Naive B cell (primary cell): ENCODE measurements around the gene RPS3. TPM values are rescaled to one million over a fixed set of nuclear protein-coding genes. Genes with fewer than 3 reads are reported as not detected.

Experiments
- ATAC-seq, 2 donors: fragments of 150-1000 bp; cut with Tn5 transposase; 2 replicates each; pipeline ENCODE4 v1.10.0; 2021; ENCODE audit warnings: low read depth in 2 of 2, mild to moderate bottlenecking in 2 of 2, moderate library complexity in 2 of 2
- DNase-seq: peaks from one replicate; pipeline ENCODE4 v3.0.0; 2022
- H3K27ac Mint-ChIP-seq, 6 donors: one replicate each; pipeline ENCODE4 v1.8.0; 2020 to 2022; ENCODE audit warnings: mild to moderate bottlenecking in 6 of 6, mixed read lengths in 6 of 6, moderate library complexity in 5 of 6, inconsistent platforms in 2 of 6
- H3K27me3 Mint-ChIP-seq, 3 donors: one replicate each; pipeline ENCODE4 v1.8.0; 2021 to 2022; ENCODE audit warnings: mixed read lengths in 3 of 3, mild to moderate bottlenecking in 1 of 3
- H3K36me3 Mint-ChIP-seq, 2 donors: one replicate each; pipeline ENCODE4 v1.8.0; 2020 to 2022; ENCODE audit warnings: mixed read lengths in 2 of 2, inconsistent platforms in 1 of 2, mild to moderate bottlenecking in 1 of 2
- H3K4me1 Mint-ChIP-seq, 3 donors: one replicate each; pipeline ENCODE4 v1.8.0; 2020 to 2022; ENCODE audit warnings: mixed read lengths in 3 of 3, inconsistent platforms in 1 of 3, mild to moderate bottlenecking in 1 of 3, moderate library complexity in 1 of 3
- H3K4me3 Mint-ChIP-seq, 8 donors: one replicate each; pipeline ENCODE4 v1.8.0; 2020 to 2022; ENCODE audit warnings: mild to moderate bottlenecking in 8 of 8, mixed read lengths in 8 of 8, moderate library complexity in 8 of 8, inconsistent platforms in 2 of 8
- H3K9me3 Mint-ChIP-seq, 7 donors: one replicate each; pipeline ENCODE4 v1.8.0; 2020 to 2022; ENCODE audit warnings: mixed read lengths in 7 of 7, mild to moderate bottlenecking in 5 of 7, inconsistent platforms in 2 of 7, moderate library complexity in 1 of 7
- polyA plus RNA-seq, 6 donors: library from polyadenylated mRNA; unstranded; fragments of 300-500 nt; fragmentation: Illumina TruSeq; gene quantifications; one replicate each; pipeline ENCODE4 v1.2.3, GENCODE V29; 2021; ENCODE audit warnings: low read depth in 6 of 6

Gene RPS3
- polyA plus RNA-seq, 6 donors from 2014 or later = 3,862 to 5,214 (median 4,183) TPM

DNA sequence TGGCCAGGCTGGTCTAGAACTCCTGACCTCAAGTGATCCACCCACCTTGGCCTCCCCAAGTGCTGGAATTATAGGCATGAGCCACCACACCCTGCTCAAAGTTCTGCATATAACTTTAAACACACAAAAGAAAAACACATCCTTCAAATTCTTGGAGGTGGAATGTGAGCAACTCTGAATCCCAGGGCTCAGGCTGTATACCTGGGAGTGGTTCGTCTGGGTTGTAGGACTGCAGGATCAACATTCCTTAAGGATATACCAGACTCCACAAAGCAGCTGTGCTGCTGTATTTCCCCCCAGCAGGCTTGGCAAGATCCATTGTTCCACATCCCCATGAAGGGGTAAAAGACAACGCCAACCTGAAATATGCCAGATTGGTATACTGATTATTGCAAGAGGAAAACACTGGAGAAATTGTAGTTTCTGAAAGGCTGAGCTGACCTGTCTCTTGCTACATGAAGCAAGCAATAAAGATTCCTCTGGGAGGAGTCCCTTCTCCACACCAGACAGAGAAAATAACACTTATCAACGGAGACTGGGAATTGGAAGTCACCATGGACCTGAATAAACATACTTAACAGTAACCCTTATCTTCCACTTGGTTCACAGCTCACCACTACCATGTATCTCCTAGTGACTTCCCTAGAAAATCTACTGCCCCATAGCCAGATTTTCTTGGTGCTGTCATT is 12.2 kb upstream of the RPS3 start:
- H3K27ac Mint-ChIP-seq = no peak overlapping the region

GRCh38 chr11:75387736-75388294 is 11.5 kb upstream of the RPS3 start:
- ATAC-seq (no peak), DNase-seq (no peak)
- Mint-ChIP-seq H3K4me3 (no peak overlapping the region), H3K36me3 (no peaks in the 10 kb centered on the region), H3K27ac (no peak overlapping the region), H3K27me3 (peaks cover 8 to 33% (median 18%) of the 10 kb centered on the region in 3 donors), H3K9me3 (no peaks in the 10 kb centered on the region), H3K4me1 (peaks cover 3 to 6% (median 5%) of the 10 kb centered on the region in 3 donors)

More for the DNA sequence above, 12.2 kb upstream of the RPS3 start:
- Mint-ChIP-seq H3K4me3 (no peak overlapping the region), H3K4me1 (peaks cover 3 to 6% (median 5%) of the 10 kb centered on the region in 3 donors), H3K27me3 (peaks cover 8 to 33% (median 18%) of the 10 kb centered on the region in 3 donors), H3K36me3 (no peaks in the 10 kb centered on the region), H3K9me3 (no peaks in the 10 kb centered on the region)
- ATAC-seq (no peak), DNase-seq (no peak)

GRCh38 chr11:75388386-75389275 is 10.7 kb upstream of the RPS3 start:
- no peak overlapping the region for H3K27ac Mint-ChIP-seq
- peak; percentile 57 for DNase-seq
- ATAC-seq = peak; percentile 83 to 86
- H3K4me1 Mint-ChIP-seq = peaks cover 3 to 6% (median 5%) of the 10 kb centered on the region in 3 donors
- H3K36me3 Mint-ChIP-seq = no peaks in the 10 kb centered on the region
- no peaks in the 10 kb centered on the region for H3K9me3 Mint-ChIP-seq
- peaks cover 8 to 33% (median 18%) of the 10 kb centered on the region in 3 donors for H3K27me3 Mint-ChIP-seq
- H3K4me3 Mint-ChIP-seq = no peak overlapping the region

DNA sequence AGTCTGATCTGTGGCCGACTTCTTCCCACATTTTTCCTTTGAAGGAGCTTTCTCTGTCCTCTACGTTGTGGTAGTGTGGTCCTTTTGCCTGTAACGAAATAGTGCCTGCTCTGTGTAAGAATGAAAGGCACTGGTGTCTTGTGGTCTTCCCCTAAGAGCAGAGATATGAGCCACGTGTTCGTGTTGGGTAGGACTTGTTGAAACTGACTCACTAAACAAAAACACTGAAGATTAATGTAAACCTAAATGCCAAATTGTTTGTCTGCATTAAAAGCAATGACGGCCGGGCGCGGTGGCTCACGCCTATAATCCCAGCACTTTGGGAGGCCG is 10.1 kb upstream of the RPS3 start:
- H3K4me3 Mint-ChIP-seq = no peak overlapping the region
- ATAC-seq = no peak
- H3K36me3 Mint-ChIP-seq = no peaks in the 10 kb centered on the region
- peaks cover 3 to 6% (median 4%) of the 10 kb centered on the region in 3 donors for H3K4me1 Mint-ChIP-seq
- H3K27ac Mint-ChIP-seq = no peak overlapping the region
- H3K27me3 Mint-ChIP-seq = peaks cover 8 to 27% (median 18%) of the 10 kb centered on the region in 3 donors
- no peak for DNase-seq
- no peaks in the 10 kb centered on the region for H3K9me3 Mint-ChIP-seq

DNA sequence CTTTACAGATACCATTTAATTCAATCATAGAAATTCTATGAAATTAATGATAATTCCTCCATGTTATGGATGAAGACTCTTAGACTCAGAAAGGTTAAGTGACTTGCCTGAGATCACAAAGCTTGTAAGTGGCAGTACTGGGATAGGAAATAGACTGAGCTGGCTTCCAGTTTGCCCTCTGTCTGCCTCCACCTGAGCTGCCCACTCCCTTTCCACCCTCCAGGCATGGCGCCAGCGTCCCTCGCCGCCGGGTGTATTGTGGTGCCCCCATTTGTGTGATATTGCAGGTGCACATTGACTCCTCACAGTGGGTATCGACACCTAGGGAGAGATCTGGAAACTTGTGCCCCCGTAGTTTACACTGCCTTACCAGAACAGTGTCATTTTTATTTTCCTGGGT is 9.4 kb upstream of the RPS3 start:
- no peak for DNase-seq

DNA sequence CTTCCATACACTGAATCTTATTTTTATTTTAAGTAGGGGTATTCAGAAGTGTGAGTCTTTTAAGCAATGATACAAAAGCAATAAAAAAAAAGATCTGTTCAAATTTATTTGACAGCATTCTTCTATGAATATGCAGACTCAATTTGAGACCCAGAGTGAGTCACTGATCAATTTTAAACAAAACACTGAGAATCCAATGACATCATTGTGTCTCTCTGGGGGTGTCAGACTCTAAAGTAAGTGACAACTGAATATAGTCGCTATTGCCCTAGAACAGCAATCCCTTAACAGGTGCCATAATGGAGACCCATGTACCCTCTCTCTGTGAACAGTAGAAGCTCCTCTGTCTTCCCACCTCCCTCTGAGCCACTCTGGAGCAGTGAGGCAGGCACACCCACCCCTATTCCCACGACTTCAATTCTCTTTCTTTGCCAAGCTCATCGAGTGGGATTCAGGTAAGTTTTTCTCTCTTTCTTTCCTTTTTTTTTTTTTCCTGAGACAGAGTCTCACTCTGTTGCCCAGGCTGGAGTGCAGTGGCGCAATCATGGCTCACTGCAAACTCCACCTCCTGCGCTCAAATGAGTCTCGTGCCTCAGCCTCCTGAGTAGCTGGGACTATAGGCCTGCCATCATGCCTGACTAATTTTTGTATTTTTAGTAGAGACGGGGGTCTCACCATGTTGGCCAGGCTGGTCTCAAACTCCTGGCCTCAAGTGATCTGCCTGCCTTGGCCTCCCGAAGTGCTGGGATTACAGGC is 5.1 kb upstream of the RPS3 start:
- Mint-ChIP-seq H3K36me3 (no peaks in the 10 kb centered on the region), H3K27me3 (peaks cover 4 to 21% (median 11%) of the 10 kb centered on the region in 3 donors), H3K9me3 (no peaks in the 10 kb centered on the region), H3K4me3 (no peak overlapping the region), H3K4me1 (peaks cover 4 to 9% (median 6%) of the 10 kb centered on the region in 3 donors), H3K27ac (no peak overlapping the region)
- no peak for DNase-seq
- ATAC-seq = no peak

More for the DNA sequence above, 9.4 kb upstream of the RPS3 start:
- H3K27me3 Mint-ChIP-seq = peaks cover 8 to 23% (median 11%) of the 10 kb centered on the region in 3 donors
- ATAC-seq = no peak
- no peaks in the 10 kb centered on the region for H3K4me1 Mint-ChIP-seq
- no peaks in the 10 kb centered on the region for H3K36me3 Mint-ChIP-seq
- no peak overlapping the region for H3K4me3 Mint-ChIP-seq
- H3K9me3 Mint-ChIP-seq = no peaks in the 10 kb centered on the region
- no peak overlapping the region for H3K27ac Mint-ChIP-seq

- Mint-ChIP-seq H3K36me3 (peaks cover 24 to 25% of the 10 kb centered on the region in 2 donors), H3K27me3 (peaks cover 0 to 13% (median 0%) of the 10 kb centered on the region in 3 donors), H3K9me3 (no peaks in the 10 kb centered on the region), H3K4me3 (peak overlapping the region in 7 of 8 donors; percentile 91 to 99 (median 97)), H3K4me1 (peaks cover 34 to 51% (median 41%) of the 10 kb centered on the region in 3 donors), H3K27ac (peak overlapping the region in 4 of 6 donors; percentile 90 to 99 (median 96))
- DNase-seq = no peak
- ATAC-seq = no peak
These were observed 412 bp upstream of the RPS3 start for GRCh38 chr11:75398906-75399305.

GRCh38 chr11:75400146-75400865 is 988 bp downstream of the RPS3 start:
- H3K36me3 Mint-ChIP-seq = peaks cover 31 to 32% of the 10 kb centered on the region in 2 donors
- DNase-seq (peak; percentile 20), ATAC-seq (peak; percentile 31 to 51)
- H3K27ac Mint-ChIP-seq = peak overlapping the region; percentile 26 to 99 (median 96)
- no peaks in the 10 kb centered on the region for H3K9me3 Mint-ChIP-seq
- H3K4me3 Mint-ChIP-seq = peak overlapping the region; percentile 91 to 99 (median 96)
- peaks cover 0 to 11% (median 0%) of the 10 kb centered on the region in 3 donors for H3K27me3 Mint-ChIP-seq
- H3K4me1 Mint-ChIP-seq = peaks cover 34 to 57% (median 48%) of the 10 kb centered on the region in 3 donors

GRCh38 chr11:75402002-75402773 is 2.9 kb downstream of the RPS3 start:
- Mint-ChIP-seq H3K4me3 (peak overlapping the region in 4 of 8 donors; percentile 55 to 71 (median 66)), H3K36me3 (peaks cover 31 to 32% of the 10 kb centered on the region in 2 donors), H3K27me3 (no peaks in the 10 kb centered on the region), H3K9me3 (no peaks in the 10 kb centered on the region), H3K4me1 (peaks cover 34 to 55% (median 48%) of the 10 kb centered on the region in 3 donors), H3K27ac (peak overlapping the region in 4 of 6 donors; percentile 49 to 79 (median 68))
- DNase-seq (no peak), ATAC-seq (no peak)

DNA sequence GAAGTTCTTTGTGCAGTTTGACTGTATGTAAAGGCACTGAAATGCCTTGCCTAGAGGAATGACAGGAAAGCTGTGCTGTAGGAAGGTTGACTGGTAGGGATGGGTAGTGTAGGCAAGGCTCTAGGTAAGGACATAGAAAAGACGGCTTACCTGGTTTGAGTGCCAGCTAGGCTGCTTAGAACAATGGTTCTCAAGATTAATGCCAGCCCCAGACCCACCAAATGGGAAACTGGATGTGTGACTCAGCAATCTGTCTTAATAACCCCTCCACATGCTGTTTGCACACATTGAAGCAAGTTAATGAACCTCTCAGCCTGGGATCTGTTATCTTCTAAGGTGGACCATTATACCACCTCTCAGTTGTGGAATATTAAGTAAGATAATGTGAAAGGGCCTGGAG is 3.7 kb downstream of the RPS3 start:
- H3K4me3 Mint-ChIP-seq = peak overlapping the region in 1 of 8 donors; percentile 69
- peak overlapping the region in 3 of 6 donors; percentile 5 to 49 (median 11) for H3K27ac Mint-ChIP-seq
- peaks cover 31 to 36% of the 10 kb centered on the region in 2 donors for H3K36me3 Mint-ChIP-seq

DNA sequence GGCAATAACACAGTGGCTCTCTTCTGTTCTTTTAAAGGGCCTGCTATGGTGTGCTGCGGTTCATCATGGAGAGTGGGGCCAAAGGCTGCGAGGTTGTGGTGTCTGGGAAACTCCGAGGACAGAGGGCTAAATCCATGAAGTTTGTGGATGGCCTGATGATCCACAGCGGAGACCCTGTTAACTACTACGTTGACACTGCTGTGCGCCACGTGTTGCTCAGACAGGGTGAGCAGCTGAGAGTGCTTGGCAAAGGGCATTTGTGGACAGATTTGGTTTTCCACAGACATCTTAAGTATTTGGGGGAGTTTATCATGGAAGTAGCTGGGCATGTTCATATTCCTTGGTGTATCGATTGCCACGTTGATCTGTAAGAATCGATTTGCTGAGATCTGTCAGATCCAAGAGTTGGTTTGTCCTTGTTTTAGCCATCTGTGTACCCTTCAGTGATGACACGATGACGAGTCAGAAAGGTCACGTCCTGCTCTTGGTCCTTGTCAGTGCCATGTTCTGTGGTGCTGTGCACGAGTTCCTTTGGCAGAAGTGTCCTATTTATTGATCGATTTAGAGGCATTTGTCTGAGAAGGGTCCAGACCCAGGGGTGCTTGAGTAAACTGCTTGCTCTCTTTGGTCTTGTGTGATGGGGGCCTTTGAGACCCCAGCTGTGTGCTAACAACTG is 4.8 kb downstream of the RPS3 start:
- no peak for ATAC-seq
- DNase-seq = no peak
- Mint-ChIP-seq H3K4me1 (peaks cover 34 to 53% (median 51%) of the 10 kb centered on the region in 3 donors), H3K27ac (peak overlapping the region in 2 of 6 donors; percentile 14 to 15), H3K27me3 (no peaks in the 10 kb centered on the region), H3K36me3 (peaks cover 31 to 37% of the 10 kb centered on the region in 2 donors), H3K4me3 (no peak overlapping the region), H3K9me3 (no peaks in the 10 kb centered on the region)

More for the DNA sequence above, 3.7 kb downstream of the RPS3 start:
- Mint-ChIP-seq H3K4me1 (peaks cover 38 to 58% (median 52%) of the 10 kb centered on the region in 3 donors), H3K9me3 (no peaks in the 10 kb centered on the region), H3K27me3 (no peaks in the 10 kb centered on the region)
- ATAC-seq = no peak
- no peak for DNase-seq
